PFSK-1 (cell line): Measurements from ENCODE around the gene PRKD1.

ENCODE experiments used
- POLR2AphosphoS5 ChIP-seq: IDR thresholded peaks from 2 replicates; pipeline ENCODE4 v1.6.1; 2012; ENCODE audit warnings: low read depth, mild to moderate bottlenecking, control low read depth, low read length, moderate library complexity
- TAF1 ChIP-seq: IDR thresholded peaks from 2 replicates; pipeline ENCODE4 v1.6.1; 2012; ENCODE audit warnings: low read length, control low read depth, borderline replicate concordance; ENCODE audit not compliant: insufficient read depth

DNA sequence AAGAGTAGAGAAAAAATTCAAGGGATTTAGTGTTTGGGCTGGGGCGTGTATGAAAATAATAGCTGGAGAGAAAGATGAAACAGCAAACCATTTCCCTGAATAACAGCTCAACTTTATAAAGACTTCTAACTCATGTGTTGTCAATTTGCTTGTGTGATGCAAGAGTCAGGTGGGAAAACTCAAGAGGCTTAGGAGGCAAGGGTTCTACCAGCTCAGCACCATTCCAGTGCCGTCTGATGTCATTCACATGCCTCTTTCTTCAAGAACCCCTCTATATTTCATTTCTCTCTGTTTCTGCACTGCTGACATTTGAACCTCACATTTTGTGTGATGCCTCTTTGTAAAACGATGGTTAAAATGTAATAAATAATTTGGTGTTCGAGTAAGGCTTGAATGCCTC, 192.2 kb downstream of the PRKD1 start:
- TF ChIP-seq TAF1: no peak
- TF ChIP-seq POLR2AphosphoS5: no peak
